ENCODE results near the gene STON2.

STON2 gene

GRCh38 chr14:81394739-81395138 lies 5.4 kb downstream of the STON2 start:
- TF ChIP-seq CTCF (IDR thresholded peaks at IDR 0.05; ENCODE audit: low read depth, low read length, missing control alignments), result no peak
- no peak overlapping the region for H3K4me3 ChIP-seq (ENCODE audit: low read depth, low read length)
- DNase-seq (ENCODE audit: low read depth), result no peak

DNA sequence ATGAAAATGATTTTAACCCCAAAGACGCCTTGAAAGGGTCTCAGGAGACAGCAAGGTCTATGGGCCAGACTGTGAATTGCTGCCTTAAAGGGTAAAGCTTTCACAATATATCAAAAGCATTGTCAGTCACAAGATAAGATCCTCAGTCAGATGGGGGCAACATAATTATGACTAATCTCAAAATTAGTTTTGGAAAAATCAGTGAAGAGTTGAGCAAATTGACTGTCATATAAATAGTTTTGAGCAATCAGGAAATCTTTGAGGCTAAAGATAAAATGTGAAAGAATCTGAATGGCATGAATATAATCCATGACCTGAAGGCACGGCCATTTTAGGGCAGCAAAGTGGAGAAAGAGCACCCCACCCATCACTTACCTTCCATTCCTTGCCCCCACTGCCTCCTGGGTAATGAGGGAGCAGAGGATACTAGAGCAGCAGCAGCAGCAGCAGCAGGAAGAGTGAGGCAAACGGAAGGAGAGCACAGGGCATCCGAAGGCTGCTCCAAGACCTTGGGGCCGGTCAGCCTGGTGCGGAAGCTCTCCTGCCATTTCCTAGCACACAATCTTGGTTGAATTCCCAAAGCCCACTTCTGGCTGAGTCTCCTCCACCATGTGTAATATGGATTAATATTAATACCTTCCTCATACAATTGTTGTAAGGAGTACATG lies 7.0 kb downstream of the STON2 start:
- DNase-seq (ENCODE audit: low read depth), result no peak
- no peak overlapping the region for H3K4me3 ChIP-seq (ENCODE audit: low read depth, low read length)
- TF ChIP-seq CTCF (IDR thresholded peaks at IDR 0.05; ENCODE audit: low read depth, low read length, missing control alignments), result no peak

DNA sequence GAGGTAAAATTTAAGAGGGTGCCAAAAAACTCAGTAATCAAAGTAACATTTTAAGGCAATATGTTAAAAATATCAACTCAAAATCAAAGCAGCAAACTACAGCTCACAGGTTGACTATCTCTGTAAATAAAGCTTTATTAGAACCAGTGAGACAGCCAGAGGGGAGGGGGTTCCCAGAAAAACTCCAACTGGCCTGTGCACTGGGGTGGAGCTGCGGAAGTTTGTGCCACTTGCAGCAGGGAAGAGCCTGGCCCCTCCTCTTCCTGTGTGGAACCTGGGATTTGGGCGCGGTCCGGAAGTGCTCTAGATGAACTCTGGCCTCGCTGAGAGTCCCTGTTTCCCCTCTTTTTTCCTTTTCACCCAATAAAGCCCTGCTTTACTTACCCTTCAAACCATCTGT lies 8.1 kb downstream of the STON2 start:
- no peak overlapping the region for H3K4me3 ChIP-seq (ENCODE audit: low read depth, low read length)
- no peak for DNase-seq (ENCODE audit: low read depth)
- TF ChIP-seq CTCF (IDR thresholded peaks at IDR 0.05; ENCODE audit: low read depth, low read length, missing control alignments), result no peak

- DNase-seq (ENCODE audit: low read depth), result no peak
- H3K4me3 ChIP-seq (ENCODE audit: low read depth, low read length), result no peak overlapping the region
- TF ChIP-seq CTCF (IDR thresholded peaks at IDR 0.05; ENCODE audit: low read depth, low read length, missing control alignments), result no peak
These were observed 9.4 kb downstream of the STON2 start for GRCh38 chr14:81390696-81391095.

DNA sequence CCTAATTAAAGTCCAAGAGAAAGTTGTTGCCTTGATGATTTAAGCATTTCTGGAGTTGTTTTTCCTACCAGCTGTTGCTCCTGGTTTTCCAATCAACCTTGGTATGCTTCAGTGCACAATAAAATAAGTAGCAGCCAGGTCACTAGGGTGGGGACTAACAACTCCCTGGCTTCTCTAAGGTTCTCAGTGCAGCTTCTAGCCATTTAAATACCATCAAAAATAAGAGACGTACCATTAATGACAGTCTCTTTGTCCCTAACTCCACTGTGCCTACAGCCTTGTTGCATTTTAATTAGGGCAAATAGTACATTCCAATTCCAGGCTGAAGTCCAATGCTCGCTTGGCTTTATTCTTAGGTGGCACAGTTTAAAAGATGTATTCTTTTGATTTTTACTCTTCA lies 11.8 kb downstream of the STON2 start:
- TF ChIP-seq CTCF (IDR thresholded peaks at IDR 0.05; ENCODE audit: low read depth, low read length, missing control alignments), result no peak
- DNase-seq (ENCODE audit: low read depth), result no peak
- H3K4me3 ChIP-seq (ENCODE audit: low read depth, low read length), result no peak overlapping the region

DNA sequence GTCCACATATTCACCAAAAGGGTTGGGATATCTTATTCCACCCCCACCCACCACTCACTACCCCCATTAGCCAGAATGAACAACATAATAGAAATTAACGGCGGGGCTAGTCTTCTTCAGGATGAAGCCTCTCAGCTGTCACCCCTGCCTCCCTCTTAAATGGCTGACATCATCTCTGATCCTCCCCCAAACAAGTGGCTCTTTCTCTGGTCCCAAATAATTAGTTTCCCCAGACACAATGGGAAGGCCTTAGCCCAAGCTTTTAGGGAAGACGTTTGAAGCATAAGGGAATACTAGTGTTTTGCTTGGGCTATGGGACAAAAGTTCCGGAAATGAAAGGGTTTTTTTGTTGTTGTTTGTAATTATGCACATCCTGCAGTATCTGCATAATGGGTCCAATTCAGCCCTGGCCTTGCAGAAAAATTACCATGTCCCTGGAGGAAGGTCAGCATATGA lies 13.8 kb downstream of the STON2 start:
- TF ChIP-seq CTCF (IDR thresholded peaks at IDR 0.05; ENCODE audit: low read depth, low read length, missing control alignments), result no peak
- H3K4me3 ChIP-seq (ENCODE audit: low read depth, low read length), result no peak overlapping the region
- no peak for DNase-seq (ENCODE audit: low read depth)

DNA sequence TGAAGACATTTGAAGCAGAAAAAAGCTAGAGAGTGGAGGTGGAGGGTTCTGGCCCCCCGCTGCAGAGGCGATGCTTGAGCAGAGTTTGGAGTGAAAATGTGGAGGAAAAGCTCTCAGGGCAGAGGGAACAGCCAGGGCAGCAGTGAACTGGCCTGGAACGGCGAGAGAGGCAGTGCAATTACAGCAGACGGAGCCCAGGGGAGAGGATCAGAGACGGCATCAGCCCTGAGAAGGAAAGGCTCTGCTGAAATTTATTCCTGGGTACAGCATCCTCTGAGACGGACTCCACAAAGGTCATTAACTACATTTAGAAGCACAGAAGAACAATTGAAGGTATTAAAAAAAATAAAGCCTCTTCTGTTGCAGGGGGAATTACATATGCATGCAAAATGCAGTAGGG lies 14.2 kb downstream of the STON2 start:
- DNase-seq (ENCODE audit: low read depth), result no peak
- no peak overlapping the region for H3K4me3 ChIP-seq (ENCODE audit: low read depth, low read length)
- TF ChIP-seq CTCF (IDR thresholded peaks at IDR 0.05; ENCODE audit: low read depth, low read length, missing control alignments), result no peak
